ENCODE measurements around the gene HIPK4. TPM values are rescaled to one million over a fixed set of nuclear protein-coding genes. Genes with fewer than 3 reads are reported as not detected.
"Not testable (repeated sequence)": the region's sequence is repeated elsewhere in the genome, so short reads cannot be mapped to it uniquely, and the experiment has no call there.

HIPK4 gene
- total and polyA plus RNA-seq, 4 donors = 0.02 to 0.17 TPM; not detected in 2

DNA sequence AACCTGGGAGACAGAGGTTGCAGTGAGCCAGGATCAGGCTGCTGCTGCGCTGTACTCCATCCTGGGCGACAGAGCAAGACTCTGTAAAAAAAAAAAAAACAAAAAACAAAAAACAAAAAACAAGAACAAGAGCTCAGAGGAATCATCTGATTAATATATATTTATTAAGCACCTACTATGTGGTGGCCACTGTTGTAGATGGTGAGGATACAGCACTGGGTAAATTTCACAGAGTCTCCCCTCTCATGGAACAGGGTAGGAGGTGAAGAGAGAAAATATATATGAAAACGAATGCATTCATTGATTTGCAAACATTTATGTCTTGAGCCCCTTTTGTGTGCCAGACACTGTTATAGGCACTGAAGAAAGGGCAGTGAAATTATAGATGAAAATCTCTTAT, 41.7 kb upstream of the HIPK4 start:
- H3K9me3 ChIP-seq (ENCODE audit: control insufficient read depth in 4 of 4, low read length in 3 of 4) = no peaks in the 10 kb centered on the region
- WGBS = 90% methylated on average over 3 of the region's 3 CpGs
- no peak overlapping the region for H3K9ac ChIP-seq (ENCODE audit: low read depth in 1 of 2, low read length in 2 of 2)
- H3K27ac ChIP-seq (ENCODE audit: low read depth in 1 of 2, low read length in 2 of 2) = no peak overlapping the region
- DNase-seq (ENCODE audit: low spot score) = no peak
- H3K4me3 ChIP-seq (ENCODE audit: low read depth in 1 of 3, low read length in 3 of 3) = no peak overlapping the region
- TF ChIP-seq FOXA1 (IDR thresholded peaks at IDR 0.05) = no peak
- TF ChIP-seq NR2F2 (IDR thresholded peaks at IDR 0.05) = no peak
- TF ChIP-seq, protein P1, sequence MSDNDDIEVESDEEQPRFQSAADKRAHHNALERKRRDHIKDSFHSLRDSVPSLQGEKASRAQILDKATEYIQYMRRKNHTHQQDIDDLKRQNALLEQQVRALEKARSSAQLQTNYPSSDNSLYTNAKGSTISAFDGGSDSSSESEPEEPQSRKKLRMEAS (IDR thresholded peaks at IDR 0.05) = no peak
- TF ChIP-seq GABPA (IDR thresholded peaks at IDR 0.05 in 1 of 2, conservative IDR thresholded peaks at IDR 0.05 in 1 of 2) = no peak
- no peak for TF ChIP-seq JUND (IDR thresholded peaks at IDR 0.05)
- TF ChIP-seq TAF1 (conservative IDR thresholded peaks at IDR 0.05) = no peak
- H3K36me3 ChIP-seq (ENCODE audit: control insufficient read depth in 4 of 4, insufficient read depth in 3 of 4, low read depth in 1 of 4, low read length in 3 of 4) = no peaks in the 10 kb centered on the region
- no peaks in the 10 kb centered on the region for H3K27me3 ChIP-seq (ENCODE audit: control insufficient read depth in 4 of 4, insufficient read depth in 4 of 4, low read length in 3 of 4)
- H3K4me1 ChIP-seq (ENCODE audit: control insufficient read depth in 4 of 4, insufficient read depth in 4 of 4, low read length in 3 of 4) = peaks cover 0 to 14% (median 13%) of the 10 kb centered on the region in 4 donors

DNA sequence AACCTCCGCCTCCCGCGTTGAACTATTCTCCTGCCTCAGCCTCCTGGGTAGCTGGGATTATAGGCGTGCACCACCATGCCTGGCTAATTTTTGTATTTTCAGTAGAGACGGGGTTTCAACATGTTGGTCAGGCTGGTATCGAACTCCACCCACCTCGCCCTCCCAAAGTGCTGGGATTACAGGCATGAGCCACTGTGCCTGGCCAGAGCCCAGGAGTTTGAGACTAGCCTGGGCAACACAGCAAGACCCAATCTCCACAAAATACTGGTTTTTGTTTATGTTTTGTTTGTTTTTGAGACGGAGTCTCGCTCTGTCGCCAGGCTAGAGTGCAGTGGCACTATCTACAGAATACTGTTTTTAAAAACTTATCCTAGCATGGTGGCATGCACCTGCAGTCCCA, 40.3 kb upstream of the HIPK4 start:
- H3K9me3 ChIP-seq (ENCODE audit: control insufficient read depth in 4 of 4, low read length in 3 of 4); H3K4me3 ChIP-seq (ENCODE audit: low read depth in 1 of 3, low read length in 3 of 3); H3K27me3 ChIP-seq (ENCODE audit: control insufficient read depth in 4 of 4, insufficient read depth in 4 of 4, low read length in 3 of 4); H3K36me3 ChIP-seq (ENCODE audit: control insufficient read depth in 4 of 4, insufficient read depth in 3 of 4, low read depth in 1 of 4, low read length in 3 of 4); H3K9ac ChIP-seq (ENCODE audit: low read depth in 1 of 2, low read length in 2 of 2); DNase-seq (ENCODE audit: low spot score); H3K27ac ChIP-seq (ENCODE audit: low read depth in 1 of 2, low read length in 2 of 2): not testable (repeated sequence)
- WGBS = 97% methylated on average over 10 of the region's 10 CpGs
- peaks cover 0 to 19% (median 14%) of the 10 kb centered on the region in 4 donors for H3K4me1 ChIP-seq (ENCODE audit: control insufficient read depth in 4 of 4, insufficient read depth in 4 of 4, low read length in 3 of 4)

DNA sequence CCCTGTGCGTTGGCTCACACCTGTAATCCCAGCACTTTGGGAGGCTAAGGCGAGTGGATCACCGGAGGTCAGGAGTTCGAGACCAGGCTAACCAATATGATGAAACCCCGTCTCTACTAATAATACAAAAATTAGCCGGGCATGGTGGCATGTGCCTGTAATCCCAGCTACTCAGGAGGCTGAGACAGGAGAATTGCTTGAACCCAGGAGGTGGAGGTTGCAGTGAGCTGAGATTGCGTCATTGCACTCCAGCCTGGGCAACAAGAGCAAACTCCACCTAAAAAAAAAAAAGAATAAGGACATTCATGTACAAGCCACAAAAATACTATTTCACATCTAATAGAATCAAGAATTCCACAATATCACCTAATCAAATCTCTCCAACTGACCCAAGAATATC, 38.2 kb upstream of the HIPK4 start:
- H3K36me3 ChIP-seq (ENCODE audit: control insufficient read depth in 4 of 4, insufficient read depth in 3 of 4, low read depth in 1 of 4, low read length in 3 of 4); DNase-seq (ENCODE audit: low spot score); H3K4me3 ChIP-seq (ENCODE audit: low read depth in 1 of 3, low read length in 3 of 3); H3K9me3 ChIP-seq (ENCODE audit: control insufficient read depth in 4 of 4, low read length in 3 of 4); H3K27me3 ChIP-seq (ENCODE audit: control insufficient read depth in 4 of 4, insufficient read depth in 4 of 4, low read length in 3 of 4); H3K27ac ChIP-seq (ENCODE audit: low read depth in 1 of 2, low read length in 2 of 2); H3K9ac ChIP-seq (ENCODE audit: low read depth in 1 of 2, low read length in 2 of 2): not testable (repeated sequence)
- peaks cover 0 to 22% (median 12%) of the 10 kb centered on the region in 4 donors for H3K4me1 ChIP-seq (ENCODE audit: control insufficient read depth in 4 of 4, insufficient read depth in 4 of 4, low read length in 3 of 4)
- WGBS = 95% methylated on average over 7 of the region's 7 CpGs

DNA sequence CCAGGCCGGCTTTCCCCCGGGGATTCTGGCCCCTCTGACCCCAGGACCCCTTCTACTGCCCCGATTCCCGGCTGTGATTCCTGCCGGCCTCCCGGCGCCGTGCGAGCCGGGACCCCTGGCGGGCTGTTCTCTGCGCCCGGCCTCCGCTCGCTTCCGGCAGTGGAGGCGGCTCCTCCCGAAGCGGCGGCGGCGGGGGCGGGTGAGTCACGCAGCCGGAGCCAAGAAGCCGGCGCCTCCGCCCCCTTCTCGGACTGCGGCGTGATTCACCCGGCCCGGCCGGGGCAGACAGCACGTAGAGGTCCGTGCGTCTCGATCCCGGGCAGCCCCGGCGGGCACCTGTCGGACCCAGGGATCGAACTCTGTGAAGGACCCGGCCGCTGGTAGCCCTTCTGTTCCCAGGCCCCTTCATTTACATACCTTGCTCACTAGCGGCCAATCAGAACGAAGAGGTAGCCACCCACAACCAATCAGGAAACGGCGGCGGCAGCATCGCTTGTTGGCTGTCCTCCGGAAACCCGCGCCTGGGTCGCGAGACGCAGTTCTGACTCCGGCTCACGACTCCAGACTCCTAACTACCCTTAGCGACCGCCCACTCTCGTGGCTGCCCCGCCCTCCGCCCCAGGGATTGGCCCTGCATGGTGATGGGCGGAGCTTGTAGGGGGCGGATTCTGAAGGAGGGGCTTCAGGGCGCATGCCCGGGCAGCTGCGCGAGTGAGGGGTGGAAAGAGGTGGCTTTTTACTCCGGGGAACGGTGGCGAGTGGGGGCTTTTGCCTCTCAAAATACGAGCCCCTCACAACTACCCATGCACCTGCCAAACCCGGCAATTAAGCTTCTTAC, 35.7 kb upstream of the HIPK4 start, which contains the start of gene SERTAD1:
TSS of gene SERTAD1 (minus strand) at position 543 of the 838 bp plus-strand sequence. CDS start 2,446 bp downstream, outside the sequence.
- H3K27ac ChIP-seq (ENCODE audit: low read depth in 1 of 2, low read length in 2 of 2) = peak within 1 kb of the TSS; percentile 88 to 95
- H3K9ac ChIP-seq (ENCODE audit: low read depth in 1 of 2, low read length in 2 of 2) = peak within 1 kb of the TSS; percentile 76 to 87
- peak; percentile 100 for DNase-seq (ENCODE audit: low spot score)
- under 1% methylated on average over 75 of the region's 75 CpGs for WGBS
- no peaks in the 10 kb centered on the region for H3K9me3 ChIP-seq (ENCODE audit: control insufficient read depth in 4 of 4, low read length in 3 of 4)
- H3K4me3 ChIP-seq (ENCODE audit: low read depth in 1 of 3, low read length in 3 of 3) = peak within 1 kb of the TSS; percentile 74 to 82 (median 74)
- H3K4me1 ChIP-seq (ENCODE audit: control insufficient read depth in 4 of 4, insufficient read depth in 4 of 4, low read length in 3 of 4) = peaks cover 0 to 16% (median 9%) of the 10 kb centered on the region in 4 donors
- peaks cover 2 to 5% (median 4%) of the 10 kb centered on the region in 4 donors for H3K36me3 ChIP-seq (ENCODE audit: control insufficient read depth in 4 of 4, insufficient read depth in 3 of 4, low read depth in 1 of 4, low read length in 3 of 4)
- no peaks in the 10 kb centered on the region for H3K27me3 ChIP-seq (ENCODE audit: control insufficient read depth in 4 of 4, insufficient read depth in 4 of 4, low read length in 3 of 4)
- TF ChIP-seq, protein P2, sequence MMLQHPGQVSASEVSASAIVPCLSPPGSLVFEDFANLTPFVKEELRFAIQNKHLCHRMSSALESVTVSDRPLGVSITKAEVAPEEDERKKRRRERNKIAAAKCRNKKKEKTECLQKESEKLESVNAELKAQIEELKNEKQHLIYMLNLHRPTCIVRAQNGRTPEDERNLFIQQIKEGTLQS (IDR thresholded peaks at IDR 0.05) = no peak
- TF ChIP-seq TAF1 (conservative IDR thresholded peaks at IDR 0.05) (peak; percentile 97), EGR1 (IDR thresholded peaks at IDR 0.05; ENCODE audit: low read depth in 2 of 2) (peak; percentile 70 to 80), SP1 (IDR thresholded peaks at IDR 0.05) (peak; percentile 97), HNF4G (IDR thresholded peaks at IDR 0.05) (no peak), YY1 (IDR thresholded peaks at IDR 0.05) (peak; percentile 81), JUND (IDR thresholded peaks at IDR 0.05) (peak; percentile 22 to 23), FOXA2 (IDR thresholded peaks at IDR 0.05) (no peak), GABPA (IDR thresholded peaks at IDR 0.05 in 1 of 2, conservative IDR thresholded peaks at IDR 0.05 in 1 of 2) (peak in 1 of 2 donors; percentile 64), NR2F2 (IDR thresholded peaks at IDR 0.05) (no peak), HNF4A (conservative IDR thresholded peaks at IDR 0.05) (peak; percentile 46 to 48)
- TF ChIP-seq, protein P3, sequence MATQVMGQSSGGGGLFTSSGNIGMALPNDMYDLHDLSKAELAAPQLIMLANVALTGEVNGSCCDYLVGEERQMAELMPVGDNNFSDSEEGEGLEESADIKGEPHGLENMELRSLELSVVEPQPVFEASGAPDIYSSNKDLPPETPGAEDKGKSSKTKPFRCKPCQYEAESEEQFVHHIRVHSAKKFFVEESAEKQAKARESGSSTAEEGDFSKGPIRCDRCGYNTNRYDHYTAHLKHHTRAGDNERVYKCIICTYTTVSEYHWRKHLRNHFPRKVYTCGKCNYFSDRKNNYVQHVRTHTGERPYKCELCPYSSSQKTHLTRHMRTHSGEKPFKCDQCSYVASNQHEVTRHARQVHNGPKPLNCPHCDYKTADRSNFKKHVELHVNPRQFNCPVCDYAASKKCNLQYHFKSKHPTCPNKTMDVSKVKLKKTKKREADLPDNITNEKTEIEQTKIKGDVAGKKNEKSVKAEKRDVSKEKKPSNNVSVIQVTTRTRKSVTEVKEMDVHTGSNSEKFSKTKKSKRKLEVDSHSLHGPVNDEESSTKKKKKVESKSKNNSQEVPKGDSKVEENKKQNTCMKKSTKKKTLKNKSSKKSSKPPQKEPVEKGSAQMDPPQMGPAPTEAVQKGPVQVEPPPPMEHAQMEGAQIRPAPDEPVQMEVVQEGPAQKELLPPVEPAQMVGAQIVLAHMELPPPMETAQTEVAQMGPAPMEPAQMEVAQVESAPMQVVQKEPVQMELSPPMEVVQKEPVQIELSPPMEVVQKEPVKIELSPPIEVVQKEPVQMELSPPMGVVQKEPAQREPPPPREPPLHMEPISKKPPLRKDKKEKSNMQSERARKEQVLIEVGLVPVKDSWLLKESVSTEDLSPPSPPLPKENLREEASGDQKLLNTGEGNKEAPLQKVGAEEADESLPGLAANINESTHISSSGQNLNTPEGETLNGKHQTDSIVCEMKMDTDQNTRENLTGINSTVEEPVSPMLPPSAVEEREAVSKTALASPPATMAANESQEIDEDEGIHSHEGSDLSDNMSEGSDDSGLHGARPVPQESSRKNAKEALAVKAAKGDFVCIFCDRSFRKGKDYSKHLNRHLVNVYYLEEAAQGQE (IDR thresholded peaks at IDR 0.05) = peak; percentile 86
- TF ChIP-seq, protein P1 (IDR thresholded peaks at IDR 0.05) = peak; percentile 94
- TF ChIP-seq, protein P4, sequence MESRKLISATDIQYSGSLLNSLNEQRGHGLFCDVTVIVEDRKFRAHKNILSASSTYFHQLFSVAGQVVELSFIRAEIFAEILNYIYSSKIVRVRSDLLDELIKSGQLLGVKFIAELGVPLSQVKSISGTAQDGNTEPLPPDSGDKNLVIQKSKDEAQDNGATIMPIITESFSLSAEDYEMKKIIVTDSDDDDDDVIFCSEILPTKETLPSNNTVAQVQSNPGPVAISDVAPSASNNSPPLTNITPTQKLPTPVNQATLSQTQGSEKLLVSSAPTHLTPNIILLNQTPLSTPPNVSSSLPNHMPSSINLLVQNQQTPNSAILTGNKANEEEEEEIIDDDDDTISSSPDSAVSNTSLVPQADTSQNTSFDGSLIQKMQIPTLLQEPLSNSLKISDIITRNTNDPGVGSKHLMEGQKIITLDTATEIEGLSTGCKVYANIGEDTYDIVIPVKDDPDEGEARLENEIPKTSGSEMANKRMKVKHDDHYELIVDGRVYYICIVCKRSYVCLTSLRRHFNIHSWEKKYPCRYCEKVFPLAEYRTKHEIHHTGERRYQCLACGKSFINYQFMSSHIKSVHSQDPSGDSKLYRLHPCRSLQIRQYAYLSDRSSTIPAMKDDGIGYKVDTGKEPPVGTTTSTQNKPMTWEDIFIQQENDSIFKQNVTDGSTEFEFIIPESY (IDR thresholded peaks at IDR 0.05) = peak; percentile 82

Data from liver (tissue), 9 donors.